ENCODE measurements around the gene PCLO. TPM values are rescaled to one million over a fixed set of nuclear protein-coding genes. Genes with fewer than 3 reads are reported as not detected.

Gene PCLO
- total and polyA plus RNA-seq, 2 of the 4 experiments (the other 2 are of a cell fraction) = under 0.01 to 0.05 TPM

DNA sequence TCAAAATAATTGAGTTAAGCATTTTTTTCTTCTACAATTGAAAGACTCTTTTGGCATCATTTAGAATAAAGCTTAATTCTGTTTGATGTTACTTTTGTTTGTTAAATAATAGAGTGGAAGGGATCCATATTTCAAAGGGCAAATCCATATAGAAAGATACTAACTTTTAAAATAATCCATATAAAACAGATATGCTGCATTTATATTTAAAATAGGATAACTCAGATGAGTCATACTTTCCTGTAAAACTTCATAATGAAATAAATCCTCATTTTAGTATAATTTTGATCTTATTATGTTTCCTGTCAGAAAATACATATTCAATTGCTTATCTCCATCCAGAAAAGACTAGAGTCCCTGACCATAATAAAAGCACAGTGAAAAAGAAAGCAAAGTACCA, 323.6 kb downstream of the PCLO start:
- Histone ChIP-seq H2AK5ac (ENCODE audit: low read depth, low read length) (no peak overlapping the region), H2BK15ac (ENCODE audit: low read depth, low read length) (no peak overlapping the region), H2AFZ (replicated peaks; ENCODE audit: low read length, poor library complexity) (no peak overlapping the region), H3K27ac (ENCODE audit: insufficient read depth, low read length) (no peak overlapping the region), H4K20me1 (ENCODE audit: insufficient read depth, low read length) (no peaks in the 10 kb centered on the region), H3K27me3 (ENCODE audit: control insufficient read depth, insufficient read depth, low read length) (no peaks in the 10 kb centered on the region; the same call in 1 of the 2 replicates), H4K91ac (ENCODE audit: insufficient read depth, low read depth, low read length) (no peak overlapping the region), H3K4ac (ENCODE audit: low read depth, low read length) (no peak overlapping the region), H3K9ac (ENCODE audit: low read depth, low read length) (no peak overlapping the region), H3K9me3 (ENCODE audit: control insufficient read depth, insufficient read depth, low read length) (no peaks in the 10 kb centered on the region), H3K14ac (replicated peaks; ENCODE audit: low read depth, low read length) (no peak overlapping the region), H3K4me1 (ENCODE audit: control insufficient read depth, insufficient read depth, low read length) (no peaks in the 10 kb centered on the region), H3K4me2 (ENCODE audit: low read depth, low read length) (no peak overlapping the region), H2BK5ac (ENCODE audit: low read depth, low read length, poor library complexity, severe bottlenecking) (no peak overlapping the region), H4K5ac (ENCODE audit: low read depth, low read length) (no peak overlapping the region), H3K79me1 (ENCODE audit: low read depth in 1 of 2, low read length in 2 of 2) (no peaks in the 10 kb centered on the region), H3K23ac (ENCODE audit: low read depth, low read length) (no peak overlapping the region), H3K9me1 (ENCODE audit: insufficient read depth, low read length) (no peaks in the 10 kb centered on the region), H3K18ac (ENCODE audit: low read depth, low read length) (no peak overlapping the region), H3K4me3 (ENCODE audit: insufficient read depth, low read depth, low read length) (no peak overlapping the region), H2BK20ac (ENCODE audit: low read depth, low read length) (no peak overlapping the region), H3K36me3 (ENCODE audit: control insufficient read depth, insufficient read depth, low read length) (no peaks in the 10 kb centered on the region), H4K8ac (ENCODE audit: low read depth in 2 of 2, low read length in 2 of 2) (no peak overlapping the region), H2BK120ac (ENCODE audit: low read depth, low read length) (no peak overlapping the region), H2AK9ac (replicated peaks; ENCODE audit: low read depth, low read length, poor library complexity) (no peak overlapping the region), H3K56ac (ENCODE audit: extremely low read depth, insufficient read depth, low read length) (no peak overlapping the region)
- intact Hi-C loops (cut with micrococcal nuclease) = no loop called here
- ATAC-seq (ENCODE audit: low read depth) (no peak), DNase-seq (no peak)
- in situ Hi-C loops (cut with MboI; ENCODE audit: low sequenced_read_pairs) = no loop called here
- no peak for TF ChIP-seq ELK1 (IDR thresholded peaks at IDR 0.05; ENCODE audit: borderline replicate concordance, low read depth, low read length)
- TF ChIP-seq USF2 (IDR thresholded peaks at IDR 0.05; ENCODE audit: low read depth, low read length) = no peak
- TF ChIP-seq NFE2L2 (IDR thresholded peaks at IDR 0.05; ENCODE audit: low read depth, low read length) = no peak
- no peak for TF ChIP-seq BHLHE40 (IDR thresholded peaks at IDR 0.05; ENCODE audit: low read depth, low read length)
- TF ChIP-seq FOS (IDR thresholded peaks at IDR 0.05; ENCODE audit: low read depth, low read length) = no peak
- TF ChIP-seq SMC3 (IDR thresholded peaks at IDR 0.05; ENCODE audit: low read depth, low read length) = no peak
- no peak for TF ChIP-seq MAFK (IDR thresholded peaks at IDR 0.05; ENCODE audit: low read depth, low read length)
- TF ChIP-seq CTCF (conservative IDR thresholded peaks at IDR 0.05; ENCODE audit: low read depth, low read length) = no peak
- TF ChIP-seq RAD21 (IDR thresholded peaks at IDR 0.05; ENCODE audit: low read length) = no peak
- no peak for TF ChIP-seq MAZ (IDR thresholded peaks at IDR 0.05; ENCODE audit: borderline replicate concordance, low read depth, low read length)
- TF ChIP-seq RCOR1 (IDR thresholded peaks at IDR 0.05; ENCODE audit: insufficient replicate concordance, low read length) = no peak
- TF ChIP-seq RFX5 (IDR thresholded peaks at IDR 0.05; ENCODE audit: low read depth, low read length) = no peak
- TF ChIP-seq MXI1 (IDR thresholded peaks at IDR 0.05; ENCODE audit: borderline replicate concordance, low read depth, low read length) = no peak
- no peak for TF ChIP-seq CHD1 (IDR thresholded peaks at IDR 0.05; ENCODE audit: low read depth, low read length)
- TF ChIP-seq CEBPB (IDR thresholded peaks at IDR 0.05; ENCODE audit: low read depth, low read length) = no peak
- POLR2A ChIA-PET (ENCODE audit: unreplicated experiment) = no interaction called here
- dilution Hi-C loops (cut with HindIII; ENCODE audit: low sequenced_read_pairs, unreplicated experiment) = no loop called here
- CTCF ChIA-PET = no interaction called here
- BruUV-seq (replicated peaks) = no TSS peak
